Stimulated activated CD4-positive, alpha-beta T cell treated with anti-CD3 and anti-CD28 coated beads, Interleukin-4, amount 100 ng/mL, for 24 hours (primary cell): ENCODE measurements around the gene NAGLU.
A peak's percentile ranks its signal among the peaks of the same experiment; 100 is the strongest.
"Not testable (repeated sequence)": the region's sequence is repeated elsewhere in the genome, so short reads cannot be mapped to it uniquely, and the experiment has no call there.

Experiments
- DNase-seq: peaks from one replicate; pipeline ENCODE4 v3.0.0-alpha.2; 2020

The NAGLU gene

DNA sequence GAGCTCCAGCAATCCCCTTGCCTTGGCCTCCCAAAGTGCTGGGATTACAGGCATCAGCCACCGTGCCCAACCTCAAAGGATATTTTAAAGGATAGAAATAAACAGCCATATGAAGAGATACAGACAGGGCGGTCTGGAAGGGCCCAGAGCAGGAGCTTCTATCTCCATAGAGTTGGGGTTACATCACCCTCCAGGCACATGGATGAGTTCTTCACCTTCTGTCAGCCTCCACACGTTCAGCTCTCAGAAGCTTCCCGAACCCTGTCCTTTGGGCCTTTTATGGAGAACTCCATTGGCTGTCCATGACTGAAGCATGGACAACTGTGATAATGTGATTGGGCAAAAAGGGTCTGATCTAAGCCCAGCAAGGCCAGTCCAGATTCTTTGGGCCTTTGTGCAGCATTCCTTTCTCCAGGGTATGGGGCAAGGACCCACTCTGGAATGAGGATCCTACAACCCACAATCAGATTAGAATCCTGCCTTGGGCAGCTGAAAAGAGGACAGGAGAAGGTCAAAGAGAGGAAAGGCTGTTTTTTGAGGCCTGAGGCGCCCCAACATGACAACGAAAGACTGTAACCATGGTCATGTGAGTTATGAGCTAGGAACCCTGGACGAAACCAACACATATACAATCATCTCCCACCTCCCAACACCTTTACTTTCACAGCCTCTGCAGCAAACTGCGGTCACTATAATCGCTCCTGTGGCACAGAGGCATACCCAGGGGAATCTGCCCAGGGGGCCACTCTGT is 9.9 kb downstream of the NAGLU start:
- DNase-seq = not testable (repeated sequence)

DNA sequence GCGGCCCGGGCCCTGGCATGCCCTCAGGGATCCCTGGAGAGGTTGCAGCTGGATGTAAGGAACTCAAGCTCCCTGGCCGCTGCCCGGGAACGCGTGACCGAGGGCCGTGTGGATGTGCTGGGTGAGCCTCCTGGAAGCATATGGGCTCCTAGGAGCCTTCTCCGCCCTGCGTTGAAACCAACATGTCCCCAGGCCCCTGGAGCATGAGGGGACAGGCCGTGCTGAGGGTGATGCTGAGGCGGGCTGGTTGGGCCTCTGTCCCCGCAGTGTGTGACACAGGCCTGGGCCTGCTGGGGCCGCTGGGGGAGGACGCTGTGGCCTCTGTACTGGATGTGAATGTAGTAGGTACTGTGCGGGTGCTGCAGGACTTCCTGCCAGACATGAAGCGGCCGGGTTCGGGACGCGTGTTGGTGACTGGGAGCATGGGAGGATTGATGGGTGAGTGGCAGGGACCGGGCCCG is 11.0 kb downstream of the NAGLU start:
- DNase-seq = no peak

DNA sequence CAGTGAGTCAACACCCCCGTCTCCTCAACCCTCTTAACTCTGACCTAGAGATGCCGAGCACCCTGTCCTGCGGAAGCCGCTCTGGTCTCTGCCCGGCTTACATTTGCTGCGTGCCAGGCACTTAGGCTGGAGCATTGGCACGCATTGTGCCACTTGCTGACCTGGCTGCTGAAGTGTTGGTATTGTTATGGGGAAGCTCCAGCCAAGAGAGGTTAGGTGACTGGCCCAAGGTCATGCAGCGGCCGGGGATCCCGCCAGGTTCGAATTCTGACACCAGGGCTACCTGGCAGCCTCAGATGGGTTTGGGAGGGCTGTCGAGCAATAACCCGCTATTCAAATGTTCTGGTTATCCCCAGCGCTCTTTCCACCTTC is 11.6 kb downstream of the NAGLU start:
- DNase-seq = no peak

DNA sequence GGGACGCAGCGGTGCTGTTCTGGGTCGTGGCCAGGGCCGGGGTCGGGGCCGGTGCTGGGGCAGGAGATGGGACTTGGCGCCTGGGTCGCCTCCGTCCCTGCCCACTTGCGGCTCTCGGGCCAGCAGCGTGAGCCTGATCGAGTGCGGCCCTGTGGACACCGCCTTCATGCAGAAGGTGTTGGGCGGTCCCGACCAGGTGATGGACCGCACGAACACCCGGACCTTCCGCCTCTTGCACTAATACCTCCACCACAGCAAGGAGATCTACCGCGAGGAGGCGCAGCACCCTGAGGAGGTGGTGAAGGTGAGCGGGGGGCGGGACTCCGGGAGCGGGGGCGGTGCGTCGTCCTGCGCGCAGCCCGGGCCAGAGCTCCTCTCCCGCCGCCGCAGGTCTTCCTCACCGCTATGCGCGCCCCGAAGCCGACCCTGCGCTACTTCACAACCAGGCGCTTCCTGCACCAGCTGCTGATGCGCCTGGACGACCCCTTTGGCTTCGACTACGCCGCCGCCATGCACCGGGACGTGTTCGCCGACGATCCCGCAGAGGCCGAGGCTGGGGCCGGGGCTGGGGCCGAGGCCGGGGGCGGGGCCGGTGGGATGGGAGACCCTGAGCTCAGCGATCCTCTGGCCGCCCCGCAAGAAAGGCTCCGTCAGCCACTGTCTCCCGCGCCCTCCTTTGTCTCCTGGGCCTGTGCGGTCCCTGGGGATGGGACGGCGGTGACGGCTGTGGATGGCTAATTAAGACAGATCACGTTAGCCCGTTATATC is 12.2 kb downstream of the NAGLU start:
- peak; percentile 79 for DNase-seq

DNA sequence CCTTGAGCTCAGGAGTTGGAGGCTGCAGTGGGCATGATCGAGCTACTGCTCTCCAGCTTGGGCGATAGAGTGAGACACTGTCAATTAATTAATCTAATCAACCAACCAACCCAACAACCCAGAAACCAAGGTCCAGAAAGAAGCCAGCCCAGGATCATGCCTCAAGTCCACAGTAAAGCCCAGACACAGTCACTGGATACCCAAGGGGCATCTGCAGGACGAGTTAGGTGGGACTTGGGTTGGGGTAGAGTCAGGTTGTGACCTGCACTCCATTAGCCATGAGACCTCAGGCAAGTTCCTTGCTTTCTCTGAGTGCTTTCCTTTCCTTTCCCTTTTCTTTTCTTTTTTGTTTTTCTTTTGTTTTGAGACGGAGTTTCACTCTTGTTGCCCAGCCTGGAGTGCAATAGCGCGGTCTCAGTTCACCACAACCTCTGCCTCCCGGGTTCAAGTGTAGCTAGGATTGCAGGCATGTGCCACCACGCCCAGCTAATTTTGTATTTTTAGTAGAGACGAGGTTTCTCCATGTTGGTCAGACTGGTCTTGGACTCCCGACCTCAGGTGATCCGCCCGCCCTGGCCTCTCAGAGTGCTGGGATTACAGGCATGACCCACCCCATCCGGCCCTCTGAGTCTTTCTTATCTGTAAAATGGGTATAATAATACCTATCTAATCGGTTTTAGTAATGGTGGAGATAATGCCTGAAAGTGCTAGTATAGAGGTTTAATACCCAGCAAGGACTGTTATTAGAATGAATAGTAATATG is 13.1 kb downstream of the NAGLU start:
- DNase-seq = no peak

DNA sequence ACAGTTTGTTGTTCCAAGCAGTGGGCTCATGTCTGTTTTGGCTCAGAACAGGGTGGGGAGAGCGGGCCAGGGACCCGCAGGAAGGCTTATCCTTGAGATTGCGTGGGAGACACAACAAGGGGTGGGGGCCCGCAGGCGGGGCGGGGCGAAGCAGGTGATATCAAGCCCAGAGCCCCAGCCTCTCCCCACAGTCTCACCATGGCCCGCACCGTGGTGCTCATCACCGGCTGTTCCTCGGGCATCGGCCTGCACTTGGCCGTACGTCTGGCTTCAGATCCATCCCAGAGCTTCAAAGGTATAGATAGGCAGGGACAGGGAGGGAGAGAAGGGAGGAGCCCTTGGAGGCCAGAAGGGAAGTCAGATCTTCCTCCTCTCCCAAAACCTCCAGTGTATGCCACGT is 16.7 kb downstream of the NAGLU start, which contains the start of gene HSD17B1:
Gene HSD17B1, plus strand, starts transcription at position 188 of the 400 bp plus-strand sequence. Its CDS starts 11 bp downstream, at position 199.
- DNase-seq = not testable (repeated sequence)

DNA sequence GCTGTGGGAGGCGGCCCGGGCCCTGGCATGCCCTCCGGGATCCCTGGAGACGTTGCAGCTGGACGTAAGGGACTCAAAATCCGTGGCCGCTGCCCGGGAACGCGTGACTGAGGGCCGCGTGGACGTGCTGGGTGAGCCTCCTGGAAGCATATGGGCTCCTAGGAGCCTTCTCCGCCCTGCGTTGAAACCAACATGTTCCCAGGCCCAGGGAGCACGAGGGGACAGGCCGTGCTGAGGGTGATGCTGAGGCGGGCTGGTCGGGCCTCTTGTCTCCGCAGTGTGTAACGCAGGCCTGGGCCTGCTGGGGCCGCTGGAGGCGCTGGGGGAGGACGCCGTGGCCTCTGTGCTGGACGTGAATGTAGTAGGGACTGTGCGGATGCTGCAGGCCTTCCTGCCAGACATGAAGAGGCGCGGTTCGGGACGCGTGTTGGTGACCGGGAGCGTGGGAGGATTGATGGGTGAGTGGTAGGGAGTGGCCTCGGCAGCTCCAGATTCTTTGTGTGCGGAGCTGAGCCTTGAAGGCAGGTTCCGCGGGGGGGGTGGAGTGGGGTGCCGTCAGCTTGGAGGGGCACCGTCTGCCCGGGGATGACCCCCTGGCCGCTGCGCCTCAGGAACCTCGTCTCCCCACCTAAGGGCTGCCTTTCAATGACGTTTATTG is 17.2 kb downstream of the NAGLU start:
- no peak for DNase-seq

DNA sequence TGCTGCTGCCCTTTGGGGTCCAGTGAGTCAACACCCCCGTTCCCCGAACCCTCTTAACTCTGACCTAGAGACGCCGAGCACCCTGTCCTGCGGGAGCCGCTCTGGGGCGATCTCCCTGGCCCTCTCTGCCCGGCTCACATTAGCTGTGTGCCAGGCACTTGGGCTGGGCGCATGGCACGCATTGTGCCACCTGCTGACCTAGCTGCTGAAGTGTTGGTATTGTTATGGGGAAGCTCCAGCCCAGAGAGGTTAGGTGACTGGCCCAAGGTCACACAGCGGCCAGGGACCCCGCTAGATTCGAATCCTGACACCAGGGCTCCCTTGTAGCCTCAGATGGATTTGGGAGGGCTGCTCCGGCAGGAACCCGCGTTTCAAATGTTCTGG is 17.8 kb downstream of the NAGLU start:
- DNase-seq = no peak

DNA sequence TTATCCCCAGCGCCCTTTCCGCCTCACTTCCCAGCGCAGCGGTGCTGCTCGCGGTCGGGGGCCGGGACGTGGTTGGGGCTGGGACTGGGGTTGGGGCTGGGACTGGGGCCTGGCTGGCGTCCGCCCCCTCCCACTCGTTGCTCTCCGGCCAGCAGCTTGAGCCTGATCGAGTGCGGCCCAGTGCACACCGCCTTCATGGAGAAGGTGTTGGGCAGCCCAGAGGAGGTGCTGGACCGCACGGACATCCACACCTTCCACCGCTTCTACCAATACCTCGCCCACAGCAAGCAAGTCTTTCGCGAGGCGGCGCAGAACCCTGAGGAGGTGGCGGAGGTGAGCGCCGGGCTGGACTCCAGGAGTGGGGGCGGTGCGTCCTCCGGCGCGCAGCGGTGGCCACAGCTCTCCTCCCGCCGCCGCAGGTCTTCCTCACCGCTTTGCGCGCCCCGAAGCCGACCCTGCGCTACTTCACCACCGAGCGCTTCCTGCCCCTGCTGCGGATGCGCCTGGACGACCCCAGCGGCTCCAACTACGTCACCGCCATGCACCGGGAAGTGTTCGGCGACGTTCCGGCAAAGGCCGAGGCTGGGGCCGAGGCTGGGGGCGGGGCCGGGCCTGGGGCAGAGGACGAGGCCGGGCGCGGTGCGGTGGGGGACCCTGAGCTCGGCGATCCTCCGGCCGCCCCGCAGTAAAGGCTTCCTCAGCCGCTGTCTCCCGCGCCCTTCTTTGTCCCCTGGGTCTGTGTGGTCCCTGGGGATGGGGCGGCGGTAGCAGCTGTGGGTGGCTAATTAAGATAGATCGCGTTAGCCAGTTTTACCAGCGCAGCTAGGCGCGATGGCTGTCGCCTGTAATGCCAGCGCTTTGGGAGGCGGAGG is 18.4 kb downstream of the NAGLU start:
- peak; percentile 72 for DNase-seq

DNA sequence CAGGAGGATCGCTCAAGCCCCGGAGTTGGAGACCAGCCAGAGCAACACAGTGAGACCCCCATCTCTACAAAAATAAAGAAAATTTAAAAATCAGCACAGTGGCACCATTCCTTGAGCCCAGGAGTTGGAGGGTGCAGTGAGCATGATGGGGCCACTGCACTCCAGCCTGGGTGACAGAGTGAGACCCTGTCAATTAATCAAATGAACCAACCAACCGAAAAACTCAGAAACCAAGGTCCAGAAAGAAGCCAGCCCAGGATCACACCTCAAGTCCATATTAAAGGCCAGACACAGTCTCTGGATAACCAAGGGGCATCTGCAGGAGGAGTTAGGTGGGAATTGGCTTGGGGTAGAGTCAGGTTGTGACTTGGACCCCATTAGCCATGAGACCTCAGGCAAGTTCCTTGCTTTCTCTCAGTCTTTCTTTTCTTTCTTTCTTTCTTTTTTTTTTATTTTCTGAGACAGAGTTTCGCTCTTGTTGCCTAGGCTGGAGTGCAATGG is 19.1 kb downstream of the NAGLU start:
- DNase-seq = no peak

DNA sequence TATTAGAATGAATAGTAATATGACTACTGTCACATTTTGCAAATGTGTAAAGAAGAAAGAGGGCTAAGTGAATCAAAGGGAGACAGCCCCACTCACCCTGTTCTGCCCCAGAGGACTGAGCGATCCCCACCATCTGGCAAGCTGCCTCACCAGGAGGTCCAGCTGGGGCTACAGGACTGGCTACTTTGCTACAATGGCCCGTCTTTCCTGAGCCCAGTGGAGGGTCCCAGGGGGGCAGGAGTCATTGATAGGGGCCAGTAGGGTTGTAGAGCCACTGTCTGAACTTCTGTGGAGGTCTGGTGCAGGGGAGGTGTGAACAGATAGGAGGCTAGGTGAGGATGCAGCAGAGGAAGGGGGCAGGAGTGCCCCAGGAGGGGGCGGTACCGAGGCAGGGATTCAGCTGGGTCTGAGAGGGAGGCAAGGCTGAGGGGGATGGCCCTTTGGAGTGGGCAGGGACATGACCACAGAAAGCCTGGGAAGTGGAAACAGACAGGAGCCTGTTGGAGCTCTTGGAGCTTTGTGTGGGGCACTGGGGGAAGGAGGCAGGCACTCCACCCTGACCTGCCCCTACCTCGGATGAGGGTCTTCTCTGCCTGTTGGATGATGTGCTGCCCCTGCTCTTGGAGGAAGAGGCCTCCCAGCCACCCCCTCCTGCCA is 20.0 kb downstream of the NAGLU start:
- not testable (repeated sequence) for DNase-seq

DNA sequence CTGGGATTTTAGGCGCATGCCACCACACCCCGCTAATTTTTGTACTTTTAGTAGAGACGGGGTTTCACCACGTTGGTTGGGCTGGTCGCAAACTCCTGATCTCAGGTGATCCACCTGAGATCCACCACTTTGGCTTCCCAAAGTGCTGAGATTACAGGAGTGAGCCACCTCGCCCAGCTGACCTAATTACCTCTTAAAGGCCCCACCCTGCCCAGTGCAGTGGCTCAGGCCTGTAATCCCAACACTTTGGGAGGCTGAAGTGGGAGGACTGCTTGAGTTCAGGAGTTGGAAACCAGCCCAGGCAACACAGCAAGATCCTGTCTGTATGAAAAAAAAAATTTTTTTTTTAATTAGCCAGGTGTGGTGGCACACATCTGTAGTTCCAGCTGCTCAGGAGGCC is 23.0 kb downstream of the NAGLU start:
- DNase-seq = no peak

DNA sequence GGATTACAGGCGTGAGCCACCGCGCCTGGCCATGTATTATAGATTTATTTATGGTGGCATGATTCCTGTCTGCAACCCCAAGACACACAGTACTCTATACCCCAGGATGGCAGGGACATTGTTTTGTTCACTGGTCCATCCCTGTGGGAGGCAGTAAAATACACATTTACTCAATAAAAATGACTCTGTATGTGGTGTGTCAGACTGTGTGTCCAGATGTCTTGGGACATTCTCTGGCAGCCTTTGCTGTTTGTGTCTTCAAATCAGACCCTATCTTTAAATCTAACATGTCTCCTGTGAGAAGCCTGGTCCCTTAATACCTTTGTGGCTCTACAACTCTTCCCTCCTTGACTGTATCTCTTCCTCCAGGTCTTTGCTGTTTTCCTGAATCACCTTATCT is 24.2 kb downstream of the NAGLU start:
- DNase-seq = no peak

DNA sequence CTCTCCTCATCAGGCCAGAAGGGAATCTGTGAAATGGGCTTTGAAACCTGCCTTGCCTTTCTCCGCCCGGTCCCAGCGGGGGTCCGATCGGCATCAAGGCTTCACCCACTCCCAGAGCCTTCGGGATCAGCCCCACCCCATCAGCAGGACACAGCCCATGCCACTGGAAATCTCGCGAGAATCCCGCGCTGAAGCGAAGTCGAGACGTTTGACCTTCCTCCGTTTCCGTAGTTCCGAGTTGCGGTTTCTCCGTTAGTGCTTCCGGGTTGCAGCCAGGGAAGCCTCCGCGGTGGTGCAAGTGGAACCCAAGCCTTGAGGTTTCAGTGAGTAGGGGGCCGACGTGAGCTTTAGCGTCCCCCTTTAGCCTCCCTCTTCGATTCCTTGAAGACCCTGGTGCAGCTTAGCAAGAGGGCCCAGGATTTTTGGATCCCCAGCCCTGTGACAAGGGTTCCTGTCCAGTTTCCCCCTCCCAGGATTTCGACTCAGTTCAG is 25.9 kb downstream of the NAGLU start, which contains the start of gene COASY:
Gene COASY, plus strand, starts transcription at position 252 of the 491 bp plus-strand sequence. CDS start 475 bp downstream, outside the sequence.
- peak; percentile 95 for DNase-seq

DNA sequence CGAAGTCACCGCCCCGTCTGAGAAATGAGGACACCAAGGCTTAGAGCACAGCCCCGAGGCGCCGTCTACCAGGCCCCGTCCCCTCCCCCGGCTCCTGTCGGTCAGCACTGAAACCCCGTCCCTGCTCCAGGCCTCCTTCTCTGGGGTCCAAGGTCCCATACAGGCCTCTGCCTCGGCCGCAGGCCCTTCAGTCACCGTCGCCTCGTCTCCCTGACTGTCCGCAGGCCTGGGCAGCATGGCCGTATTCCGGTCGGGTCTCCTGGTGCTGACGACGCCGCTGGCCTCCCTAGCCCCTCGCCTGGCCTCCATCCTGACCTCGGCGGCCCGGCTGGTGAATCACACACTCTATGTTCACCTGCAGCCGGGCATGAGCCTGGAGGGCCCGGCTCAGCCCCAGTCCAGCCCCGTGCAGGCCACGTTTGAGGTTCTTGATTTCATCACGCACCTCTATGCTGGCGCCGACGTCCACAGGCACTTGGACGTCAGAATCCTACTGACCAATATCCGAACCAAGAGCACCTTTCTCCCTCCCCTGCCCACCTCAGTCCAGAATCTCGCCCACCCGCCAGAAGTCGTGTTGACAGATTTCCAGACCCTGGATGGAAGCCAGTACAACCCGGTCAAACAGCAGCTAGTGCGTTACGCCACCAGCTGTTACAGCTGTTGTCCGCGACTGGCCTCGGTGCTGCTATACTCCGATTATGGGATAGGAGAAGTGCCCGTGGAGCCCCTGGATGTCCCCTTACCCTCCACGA is 26.5 kb downstream of the NAGLU start:
- DNase-seq = peak; percentile 30

DNA sequence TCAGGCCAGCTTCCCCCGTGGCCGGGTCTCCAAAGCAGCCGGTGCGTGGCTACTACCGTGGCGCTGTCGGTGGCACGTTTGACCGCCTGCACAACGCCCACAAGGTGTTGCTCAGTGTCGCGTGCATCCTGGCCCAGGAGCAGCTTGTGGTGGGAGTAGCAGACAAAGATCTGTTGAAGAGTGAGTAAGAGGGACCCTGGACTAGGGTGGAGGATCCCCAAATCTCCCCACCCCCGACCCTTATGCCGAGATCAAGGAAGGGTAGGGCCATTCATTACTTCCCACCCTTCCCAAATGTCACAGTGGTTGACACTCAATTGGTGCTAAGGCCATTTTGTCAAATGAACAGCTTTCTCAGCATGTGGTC is 27.1 kb downstream of the NAGLU start:
- no peak for DNase-seq

DNA sequence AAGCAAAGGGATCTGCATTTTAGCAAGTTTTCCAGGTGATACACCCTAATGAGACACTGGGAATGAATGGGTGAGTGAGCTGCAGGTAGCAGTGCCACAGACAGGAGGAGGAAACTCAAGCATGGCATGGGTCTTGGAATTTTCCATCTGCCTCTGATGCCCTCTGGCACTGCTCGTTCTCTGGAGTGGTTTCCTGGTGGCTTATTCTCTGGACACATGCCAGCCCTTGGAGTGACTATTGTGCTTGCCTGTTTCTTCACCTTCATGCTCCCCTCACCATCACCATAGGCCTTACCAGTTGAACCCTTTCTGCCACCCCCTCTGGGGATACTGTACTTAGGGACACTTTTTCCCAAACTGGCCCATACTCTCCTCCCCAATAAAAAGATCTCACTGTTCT is 27.5 kb downstream of the NAGLU start:
- DNase-seq = no peak

DNA sequence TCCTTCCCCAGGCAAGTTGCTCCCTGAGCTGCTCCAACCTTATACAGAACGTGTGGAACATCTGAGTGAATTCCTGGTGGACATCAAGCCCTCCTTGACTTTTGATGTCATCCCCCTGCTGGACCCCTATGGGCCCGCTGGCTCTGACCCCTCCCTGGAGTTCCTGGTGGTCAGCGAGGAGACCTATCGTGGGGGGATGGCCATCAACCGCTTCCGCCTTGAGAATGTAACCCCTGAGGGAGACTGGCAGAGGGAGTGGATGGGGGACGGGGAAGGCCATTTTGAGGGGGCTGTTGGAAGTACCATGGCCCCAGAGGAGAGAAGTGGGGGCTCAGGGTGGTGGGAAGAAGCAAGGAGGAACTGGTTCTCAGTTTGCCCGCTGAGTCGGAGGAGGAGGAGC is 27.9 kb downstream of the NAGLU start:
- DNase-seq = no peak

DNA sequence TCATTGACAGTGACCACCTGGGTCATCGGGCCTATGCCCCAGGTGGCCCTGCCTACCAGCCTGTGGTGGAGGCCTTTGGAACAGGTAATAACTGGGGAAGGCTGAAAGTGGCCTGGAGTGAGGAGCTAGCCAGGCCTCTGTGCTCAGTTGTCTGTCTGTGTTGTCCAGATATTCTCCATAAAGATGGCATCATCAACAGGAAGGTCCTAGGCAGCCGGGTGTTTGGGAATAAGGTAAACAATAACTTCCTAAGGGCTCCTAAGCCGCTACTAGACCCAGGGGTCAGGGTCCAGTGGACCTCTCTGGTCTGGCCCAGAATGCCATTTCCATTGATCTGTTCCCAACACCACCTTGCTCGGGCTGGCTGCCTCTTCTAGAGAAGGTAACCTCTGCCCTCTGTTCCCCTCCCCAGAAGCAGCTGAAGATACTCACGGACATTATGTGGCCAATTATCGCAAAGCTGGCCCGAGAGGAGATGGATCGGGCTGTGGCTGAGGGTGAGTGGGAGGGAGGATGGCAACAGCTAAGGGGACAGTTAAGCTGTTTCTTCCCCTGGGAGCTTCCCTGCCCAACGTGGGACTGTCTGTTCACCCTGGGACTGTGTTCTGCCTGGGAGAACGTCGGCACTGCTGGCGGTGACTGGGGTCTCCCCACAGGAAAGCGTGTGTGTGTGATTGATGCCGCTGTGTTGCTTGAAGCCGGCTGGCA is 28.9 kb downstream of the NAGLU start:
- no peak for DNase-seq
